ENCODE measurements around the gene SEC31A.
"Not testable (repeated sequence)": the region's sequence is repeated elsewhere in the genome, so short reads cannot be mapped to it uniquely, and the experiment has no call there.

SEC31A gene

DNA sequence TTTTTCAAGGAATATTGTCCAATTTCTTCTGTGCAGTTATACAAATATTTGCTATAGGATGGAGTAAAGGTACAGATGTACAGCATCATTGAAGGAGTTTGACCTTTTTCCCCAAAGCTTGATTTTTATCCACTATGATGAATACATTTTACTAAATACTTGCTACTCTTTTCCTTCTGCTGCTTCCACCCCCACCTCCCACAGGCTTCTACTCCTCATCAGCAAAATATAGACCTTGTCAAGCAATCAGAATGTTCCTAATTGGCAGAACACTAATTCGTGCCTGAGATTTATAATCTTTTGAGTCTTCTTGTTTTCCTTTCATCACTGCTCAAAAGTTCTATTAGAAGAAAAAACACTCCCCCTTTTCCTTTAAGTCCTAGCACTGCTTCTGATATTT is 5.8 kb upstream of the SEC31A start:
- DNase-seq: no peak

DNA sequence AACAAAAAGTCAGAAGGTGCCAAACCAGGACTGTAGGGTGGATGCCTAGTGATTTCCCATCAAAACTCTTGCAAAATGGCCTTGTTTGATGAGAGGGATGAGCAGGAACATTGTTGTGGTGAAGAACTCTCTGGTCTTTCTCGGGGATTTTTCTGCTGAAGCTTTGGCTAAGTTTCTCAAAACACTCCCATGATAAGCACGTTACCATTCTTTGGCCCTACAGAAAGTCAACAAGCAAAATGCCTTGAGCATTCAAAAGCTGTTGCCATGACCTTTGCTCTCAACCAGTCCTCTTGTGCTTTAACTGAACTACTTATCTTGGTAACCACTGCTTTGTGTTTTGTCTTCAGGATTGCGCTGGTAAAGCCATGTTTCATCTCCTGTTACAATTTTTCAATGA is 3.0 kb upstream of the SEC31A start:
- DNase-seq: no peak

DNA sequence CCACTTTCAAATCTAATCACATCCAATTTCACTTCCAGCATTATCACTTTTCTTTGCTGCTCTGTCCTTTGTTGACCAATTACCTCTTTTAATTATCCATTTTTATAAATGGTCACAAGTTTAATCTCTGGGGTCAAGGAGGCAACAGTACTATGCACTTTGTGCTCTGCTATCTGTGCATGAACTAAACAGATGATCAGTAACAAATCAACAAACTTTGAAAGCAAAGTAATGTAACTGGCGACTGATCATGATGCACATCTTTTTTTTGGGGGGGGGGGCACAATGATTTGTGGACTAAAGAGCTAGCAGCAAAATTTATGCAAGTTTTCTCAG is 1.5 kb upstream of the SEC31A start:
- DNase-seq: no peak

DNA sequence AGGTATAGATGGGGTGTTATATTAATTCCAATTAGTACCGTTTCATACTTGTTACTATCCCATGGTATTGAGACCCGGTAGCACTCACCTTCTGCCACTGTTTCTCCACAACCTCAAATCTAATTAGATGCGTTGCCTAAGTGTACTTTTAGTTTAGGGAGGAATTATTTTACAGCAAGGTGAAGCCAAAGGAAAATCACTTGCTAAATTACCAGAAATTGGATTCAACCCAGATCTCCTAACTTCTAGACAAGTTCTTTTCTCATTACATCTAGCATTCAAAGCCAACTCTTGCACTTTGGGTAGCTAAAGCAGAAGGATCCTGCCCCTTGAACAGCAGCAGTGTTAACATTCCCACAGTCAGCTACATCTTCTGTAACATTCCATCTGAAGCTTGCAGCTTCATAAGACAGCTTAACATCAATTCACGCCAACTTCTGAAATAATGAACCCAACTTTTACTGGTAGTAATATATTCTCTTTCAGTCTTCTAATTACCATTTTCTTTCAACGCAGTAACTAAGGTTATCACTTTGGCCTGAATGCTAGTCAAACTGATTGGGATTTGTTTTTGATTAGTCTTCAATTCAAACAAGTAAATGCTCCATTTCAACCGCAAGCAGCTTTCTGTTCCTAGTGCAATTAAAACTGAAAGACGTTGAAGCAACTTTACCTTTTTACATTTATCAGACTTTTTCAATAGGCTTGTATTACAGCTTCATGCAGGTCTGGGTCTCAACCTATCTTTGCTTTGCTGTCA is 934 bp upstream of the SEC31A start:
- DNase-seq: no peak

DNA sequence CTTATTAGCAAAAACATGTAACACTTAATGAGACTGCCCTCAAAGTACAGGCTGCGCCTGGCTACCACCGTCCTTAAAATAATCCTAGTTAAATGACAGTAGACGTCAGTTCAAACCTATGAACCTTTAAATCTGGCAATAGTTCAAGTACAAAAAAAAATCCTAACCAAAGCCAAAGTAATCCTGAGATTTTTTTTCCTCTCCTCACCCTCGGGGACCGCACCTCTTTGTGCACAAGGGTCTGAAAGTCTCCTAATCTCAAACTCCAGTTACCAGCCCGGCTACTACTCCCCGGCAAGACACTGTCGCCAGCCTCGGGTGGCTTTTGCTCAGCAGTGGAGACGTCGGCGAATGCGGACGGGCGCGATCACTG is 439 bp downstream of the SEC31A start:
- peak; percentile 57 for DNase-seq

DNA sequence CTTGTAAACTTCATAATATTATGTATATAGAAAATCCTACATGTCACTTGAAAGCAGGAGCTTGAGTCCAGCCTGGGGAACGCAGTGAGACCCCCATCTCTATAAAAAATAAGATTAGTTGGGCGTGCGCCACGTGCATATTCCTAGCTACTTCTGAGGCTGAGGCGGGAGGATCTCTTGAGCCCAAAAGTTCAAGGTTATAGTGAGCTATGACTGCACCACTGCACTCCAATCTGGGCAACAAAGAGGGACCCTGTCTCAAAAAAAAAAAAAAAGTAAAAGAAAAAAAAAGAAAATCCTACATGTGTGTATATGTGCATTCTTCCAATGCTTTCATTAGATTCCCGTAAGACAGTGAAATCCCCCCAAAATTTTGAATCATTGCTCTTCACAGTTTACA is 1.7 kb downstream of the SEC31A start:
- no peak for DNase-seq

DNA sequence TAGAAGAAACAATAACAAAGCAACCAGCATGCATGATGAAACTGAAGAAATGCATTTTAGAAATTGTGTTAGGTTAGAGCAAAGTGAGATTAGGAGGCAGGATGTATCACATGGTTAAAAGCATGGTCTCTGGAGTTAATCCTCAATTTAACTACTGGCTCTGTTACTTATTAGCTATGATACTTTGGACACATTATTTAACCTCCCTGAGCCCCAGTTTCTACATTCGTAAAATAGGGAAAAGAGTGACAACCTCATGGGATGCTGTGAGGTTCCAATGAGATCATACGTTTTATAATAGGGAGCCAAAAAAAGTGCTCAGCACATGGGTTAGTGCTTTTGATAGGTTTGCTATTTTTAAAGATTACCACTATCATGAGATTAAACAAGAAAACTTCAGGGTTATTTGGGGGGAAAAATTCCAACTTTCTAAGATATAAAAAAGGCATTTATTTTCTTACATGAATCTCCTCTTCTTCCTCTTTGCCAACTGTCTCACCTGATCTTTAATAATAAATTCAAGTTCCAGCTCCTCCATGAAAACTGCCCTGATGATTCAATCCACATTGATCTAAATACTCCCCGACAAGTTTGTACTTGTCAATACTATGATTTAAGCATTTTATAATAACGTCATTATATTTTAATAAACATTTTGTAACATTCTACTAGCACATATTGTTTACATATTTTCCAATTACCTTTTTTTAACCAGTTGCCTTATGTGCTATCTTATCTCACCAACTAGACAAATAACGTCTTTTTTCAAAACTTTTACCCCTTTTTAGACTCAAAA is 4.6 kb downstream of the SEC31A start:
- DNase-seq: no peak

DNA sequence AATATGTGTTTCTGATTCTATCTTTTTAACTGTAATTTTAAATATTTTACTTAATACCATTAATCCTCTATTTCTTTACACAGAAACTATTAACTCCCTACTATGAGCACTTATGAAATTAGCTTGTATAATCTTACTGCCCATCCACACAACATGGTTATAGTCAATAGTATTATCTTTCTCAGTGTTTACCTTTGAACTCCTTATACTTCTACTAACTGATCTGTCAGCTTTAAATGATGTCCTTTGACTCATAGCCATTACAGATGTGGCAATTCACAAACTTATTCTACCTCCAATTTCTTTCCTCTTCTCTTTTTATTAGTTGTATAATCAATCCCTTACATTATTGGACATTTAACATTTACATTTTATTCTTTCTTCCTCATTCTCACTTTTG is 5.5 kb downstream of the SEC31A start:
- DNase-seq: no peak

DNA sequence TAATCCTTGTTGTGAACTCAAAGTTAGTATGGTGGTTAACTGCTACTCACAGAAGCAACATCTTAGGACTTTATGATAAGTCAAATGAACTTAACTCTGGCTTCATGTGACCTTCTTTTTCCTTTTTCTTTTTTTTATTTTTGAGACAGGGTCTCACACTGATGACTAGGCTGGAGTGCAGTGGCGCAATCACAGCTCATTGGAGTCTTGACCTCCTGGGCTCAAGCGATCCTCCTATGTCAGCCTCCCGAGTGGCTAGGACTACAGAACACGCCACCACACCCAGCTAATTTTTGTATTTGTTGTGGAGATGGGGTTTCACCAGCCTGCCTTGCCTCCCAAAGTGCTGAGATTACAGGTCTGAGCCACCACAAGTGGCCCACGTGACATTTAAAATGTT is 22.4 kb downstream of the SEC31A start:
- DNase-seq: no peak

DNA sequence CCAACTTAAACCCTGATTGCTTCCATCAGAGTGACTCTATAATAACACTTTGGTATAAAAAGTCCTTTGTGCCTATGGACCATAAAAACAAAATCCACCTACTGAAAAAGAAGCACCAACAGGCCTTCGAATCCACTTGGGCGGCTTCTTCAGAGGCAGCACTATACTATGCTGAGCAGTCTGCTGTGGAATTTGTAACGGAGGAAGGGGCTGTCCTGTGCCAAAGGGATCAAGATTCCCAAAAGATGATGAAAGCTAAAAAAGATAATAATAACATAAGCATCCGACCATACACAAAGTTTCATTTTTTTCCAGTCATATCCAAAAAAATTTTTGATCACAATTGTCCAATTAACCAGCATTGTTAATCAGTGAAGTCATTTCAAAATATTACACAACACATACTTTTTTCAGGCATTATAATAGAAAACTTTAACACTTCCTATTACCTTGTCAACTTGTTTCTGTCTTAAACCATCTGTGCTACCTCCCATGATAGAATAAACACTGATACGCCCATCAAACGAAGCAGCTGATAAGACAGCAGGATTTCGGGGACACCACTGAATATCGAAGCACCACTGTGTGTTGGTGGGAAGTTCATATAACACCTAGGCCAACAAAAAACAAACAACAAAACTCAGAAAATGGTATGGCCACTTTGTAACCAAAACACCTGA is 24.1 kb downstream of the SEC31A start:
- DNase-seq: no peak

DNA sequence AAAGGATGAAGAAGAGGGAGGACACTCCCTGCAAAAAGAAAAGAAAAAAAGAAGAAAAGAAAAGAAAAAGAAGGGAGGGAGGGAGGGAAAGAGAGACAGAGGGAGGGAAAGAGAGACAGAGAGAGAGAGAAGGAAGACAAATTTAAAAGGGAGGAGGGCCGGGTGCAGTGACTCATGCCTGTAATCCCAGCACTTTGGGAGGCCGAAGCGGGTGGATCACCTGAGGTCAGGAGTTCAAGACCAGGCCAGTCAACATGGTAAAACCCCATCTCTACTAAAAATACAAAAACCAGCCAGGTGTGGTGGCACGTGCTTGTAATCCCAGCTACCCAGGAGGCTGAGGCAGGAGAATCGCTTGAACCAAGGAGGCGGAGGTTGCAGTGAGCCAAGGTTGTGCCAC is 24.9 kb downstream of the SEC31A start:
- DNase-seq: not testable (repeated sequence)

DNA sequence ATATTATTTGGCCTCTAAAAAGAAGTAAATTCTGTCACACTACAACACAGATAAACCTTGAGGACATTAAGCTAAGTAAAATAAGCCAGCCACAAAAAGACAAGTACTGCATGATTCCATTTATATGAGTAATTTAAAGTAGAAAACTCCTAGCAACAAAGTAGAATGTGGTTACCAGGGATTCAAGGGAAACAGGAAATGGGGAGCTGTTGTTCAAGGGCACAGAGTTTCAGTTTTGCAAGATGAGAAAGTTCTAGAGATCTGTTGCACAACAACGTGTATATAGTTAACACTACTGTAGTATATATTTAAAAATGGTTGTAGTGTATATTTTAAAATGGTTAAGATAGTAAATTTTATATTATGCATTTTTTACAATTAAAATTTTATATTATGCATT is 25.4 kb downstream of the SEC31A start:
- no peak for DNase-seq

DNA sequence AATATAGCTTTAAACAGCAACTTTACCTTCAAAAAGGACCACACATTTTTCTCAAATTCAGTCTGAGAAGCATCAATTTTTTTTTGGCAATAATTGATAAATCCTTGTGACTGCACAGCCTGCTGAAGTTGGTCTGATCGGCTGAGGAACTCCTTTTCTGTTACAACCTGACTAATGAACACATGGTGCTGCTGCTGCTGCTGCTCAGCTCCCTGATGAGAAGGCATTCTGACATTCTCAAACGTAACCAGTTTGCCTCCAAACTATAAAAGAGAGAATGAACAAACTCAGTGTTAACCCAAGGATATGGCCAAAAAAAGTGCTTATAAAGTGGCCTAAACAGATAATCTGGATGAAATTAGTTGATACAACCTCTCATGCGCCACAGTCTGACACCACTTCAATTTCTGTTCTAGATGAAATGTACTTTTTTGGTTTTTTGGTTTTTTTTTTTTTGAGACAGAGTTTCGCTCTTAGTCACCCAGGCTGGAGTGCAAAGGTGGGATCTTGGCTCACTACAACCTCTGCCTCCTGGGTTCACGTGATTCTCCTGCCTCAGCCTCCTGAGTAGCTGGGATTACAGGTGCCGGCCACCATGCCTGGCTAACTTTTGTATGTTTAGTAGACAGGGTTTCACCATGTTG is 26.5 kb downstream of the SEC31A start:
- DNase-seq: no peak

DNA sequence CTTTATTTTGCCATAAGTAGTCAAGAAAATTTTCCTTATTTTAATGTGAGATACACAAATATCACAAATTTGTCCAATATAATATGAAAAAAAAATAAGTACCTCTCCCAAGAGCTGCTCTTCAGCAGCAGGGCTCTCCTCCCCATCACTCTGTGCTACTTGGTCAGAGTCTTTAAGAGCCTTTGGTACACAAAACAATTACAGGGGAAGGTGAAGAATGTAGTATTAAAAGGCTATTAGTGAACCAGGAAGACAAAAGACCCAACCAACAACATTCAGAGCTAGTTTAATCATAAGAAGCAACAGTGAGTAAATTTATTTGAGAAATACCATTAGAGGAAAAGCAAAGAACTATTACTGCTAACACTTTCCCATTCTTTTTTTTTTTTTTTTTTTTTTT is 29.4 kb downstream of the SEC31A start:
- no peak for DNase-seq

DNA sequence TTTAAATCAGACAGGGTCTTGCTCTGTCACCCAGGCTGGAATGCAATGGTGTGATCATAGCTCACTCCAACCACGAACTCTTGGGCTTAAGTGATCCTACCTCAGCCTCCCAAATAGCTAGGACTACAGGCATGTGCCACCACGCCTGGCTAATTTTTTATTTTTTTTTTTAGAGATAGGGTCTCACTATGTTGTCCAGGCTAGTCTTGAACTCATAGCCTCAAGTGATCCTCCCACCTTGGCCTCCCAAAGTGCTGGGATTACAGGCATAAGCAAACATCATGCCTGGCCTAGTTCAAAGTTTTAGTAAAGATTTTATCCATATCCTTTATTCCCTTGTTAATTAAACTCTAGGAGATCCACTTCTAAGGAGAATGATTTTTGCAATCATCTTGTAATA is 30.5 kb downstream of the SEC31A start:
- not testable (repeated sequence) for DNase-seq

DNA sequence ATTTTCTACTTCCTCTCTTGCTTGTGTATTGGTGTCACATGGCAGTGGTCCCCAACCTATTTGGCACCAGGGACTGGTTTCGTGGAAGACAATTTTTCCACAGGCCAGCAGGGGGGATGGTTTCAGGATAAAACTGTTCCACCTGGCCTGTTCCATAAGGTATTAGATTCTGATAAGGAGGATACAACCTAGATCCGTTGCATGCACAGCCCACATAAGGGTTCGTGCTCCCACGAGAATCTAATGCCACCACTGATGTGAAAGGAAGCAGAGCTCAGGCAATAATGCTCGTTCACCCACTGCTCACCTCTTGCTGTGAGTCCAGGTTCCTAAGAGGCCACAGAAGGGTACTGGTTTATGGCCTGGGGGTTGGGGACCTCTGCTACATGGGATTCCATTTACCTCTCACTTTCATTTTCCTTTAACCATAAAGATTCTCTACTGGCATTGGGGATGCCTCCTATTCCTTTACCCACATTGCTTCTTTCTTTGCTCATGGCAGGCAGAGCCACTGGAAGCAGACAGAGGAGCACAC is 38.1 kb downstream of the SEC31A start:
- no peak for DNase-seq

DNA sequence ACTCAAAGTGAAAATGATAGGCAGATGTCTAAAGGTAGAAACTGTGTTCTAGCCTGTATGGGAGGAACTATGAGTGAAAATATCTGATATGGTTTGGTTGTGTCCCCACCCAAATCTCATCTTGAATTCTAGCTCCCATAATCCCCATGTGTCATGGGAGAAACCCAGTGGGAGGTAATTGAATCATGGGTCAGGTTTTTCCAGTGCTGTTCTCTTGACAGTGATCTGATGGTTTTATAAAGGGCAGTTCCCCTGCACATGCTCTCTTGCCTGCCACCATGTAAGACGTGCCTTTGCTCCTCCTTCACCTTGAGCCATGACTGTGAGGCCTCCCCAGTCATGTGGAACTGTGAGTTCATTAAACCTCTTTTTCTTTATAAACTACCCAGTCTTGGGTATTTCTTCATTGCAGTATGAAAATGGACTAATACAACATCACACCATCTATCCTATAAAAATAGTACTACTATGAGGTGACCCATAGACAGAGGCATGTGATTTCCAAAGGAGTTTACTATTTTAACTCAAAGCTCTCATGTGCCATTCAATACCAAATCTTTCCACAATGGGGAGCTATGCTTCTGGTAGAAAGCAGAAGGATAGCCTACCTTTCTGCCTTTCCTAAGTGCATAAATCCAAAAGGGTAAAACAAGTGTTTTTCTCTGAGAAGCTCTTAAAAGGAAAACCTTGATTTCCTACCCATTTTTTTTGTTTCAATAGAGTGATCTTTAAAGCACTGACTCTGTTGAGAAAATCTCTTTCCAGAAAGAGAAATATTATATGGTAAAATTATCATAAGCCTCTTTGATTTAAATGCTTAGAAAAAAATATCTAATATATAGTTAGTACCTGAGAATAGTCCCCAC is 38.8 kb downstream of the SEC31A start:
- no peak for DNase-seq

DNA sequence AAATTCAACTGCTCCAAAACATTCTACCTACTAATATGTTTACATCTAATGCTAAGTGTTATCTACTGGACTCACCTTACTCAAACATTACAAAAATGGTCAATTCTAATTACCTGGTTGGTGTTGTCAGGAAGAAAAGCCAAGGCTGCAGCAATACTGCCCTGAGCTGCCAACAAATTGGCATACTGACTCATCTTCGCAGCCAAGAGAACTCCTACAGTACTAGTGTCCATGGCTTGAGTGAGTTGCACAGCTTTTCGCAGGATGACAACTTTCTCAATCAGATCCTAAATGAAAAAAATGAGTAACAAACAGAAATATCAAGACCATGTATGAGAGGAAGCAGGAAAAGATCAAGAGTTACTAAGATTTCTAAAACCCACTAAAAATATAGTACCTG is 39.6 kb downstream of the SEC31A start:
- DNase-seq: no peak

DNA sequence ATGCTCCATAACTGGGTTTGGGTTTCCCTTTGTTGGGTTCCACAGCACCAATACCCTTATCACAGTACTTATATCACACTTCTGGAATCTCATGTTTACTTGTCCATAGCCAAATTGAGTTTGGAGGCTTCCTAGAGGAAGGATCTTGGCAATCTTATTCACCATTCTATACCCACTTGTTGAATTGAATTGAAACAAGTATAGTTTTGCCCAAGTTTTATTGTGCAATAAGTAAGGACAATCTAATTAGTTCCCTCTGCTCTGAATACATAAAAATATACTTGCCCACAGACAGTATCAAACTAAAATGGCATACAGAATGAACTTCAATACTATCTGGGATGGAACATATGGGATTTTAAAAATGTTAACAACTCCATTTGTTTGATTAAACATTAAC is 40.3 kb downstream of the SEC31A start:
- no peak for DNase-seq

DNA sequence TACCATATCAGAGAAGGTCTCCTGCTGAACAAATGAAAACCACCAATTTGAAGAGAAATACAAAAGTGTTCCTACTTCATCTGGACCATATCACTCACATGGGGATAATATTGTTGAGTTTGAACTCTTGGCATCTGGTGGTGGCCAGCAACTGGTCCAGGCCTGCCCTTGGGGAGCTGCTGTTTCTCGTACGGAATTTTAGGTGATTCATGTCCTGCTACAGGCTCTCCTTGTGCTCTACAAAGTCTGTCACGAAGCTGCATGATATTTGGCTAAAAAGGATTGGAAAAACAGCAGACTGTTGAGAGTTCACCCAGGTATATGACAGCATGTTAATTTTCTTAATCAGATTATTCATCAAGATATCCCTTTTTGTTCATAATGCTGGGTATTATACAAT is 42.2 kb downstream of the SEC31A start:
- DNase-seq: no peak

DNA sequence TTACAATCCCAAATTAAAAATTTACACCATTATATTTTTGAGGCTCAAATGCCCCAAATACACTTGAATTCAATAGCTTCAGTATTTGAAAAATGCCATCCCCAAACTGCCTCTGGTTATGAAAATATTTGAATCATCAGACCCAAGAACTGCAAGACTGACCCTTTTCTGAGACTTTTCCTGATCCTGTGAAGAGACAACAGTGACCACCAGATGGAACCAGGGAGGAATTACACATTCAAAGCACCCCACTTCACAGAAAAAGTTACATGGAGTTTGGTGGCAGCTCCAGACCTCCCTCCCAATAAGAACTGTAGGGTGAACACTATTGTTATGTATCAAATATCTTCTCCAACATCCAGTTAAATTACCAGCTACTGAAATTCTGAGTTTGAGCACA is 48.4 kb downstream of the SEC31A start:
- no peak for DNase-seq

DNA sequence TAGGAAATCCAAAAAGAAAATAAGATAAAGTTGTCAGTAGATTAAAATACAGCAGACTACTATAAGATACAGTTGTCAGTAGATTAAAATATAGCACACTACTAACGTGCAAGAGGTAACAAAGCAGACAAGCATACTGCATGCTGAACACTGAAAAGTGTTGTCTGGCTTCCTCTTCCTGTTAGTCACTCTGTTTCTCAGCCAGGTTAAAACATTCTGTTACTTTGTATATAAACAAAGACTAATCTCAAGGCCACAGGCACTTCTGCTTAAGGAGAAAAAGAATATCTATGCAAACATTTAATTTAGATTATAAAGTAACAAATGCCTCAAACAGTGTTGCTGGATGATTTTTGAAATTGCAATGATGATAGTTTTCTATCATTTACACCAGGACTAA is 51.3 kb downstream of the SEC31A start:
- no peak for DNase-seq
